GM12878 (cell line): ENCODE data around the gene ENOX2. TPM values are rescaled to one million over a fixed set of nuclear protein-coding genes. Genes with fewer than 3 reads are reported as not detected.

ENCODE experiments used
- ATAC-seq: fragments of 200-7000 bp; cut with Tn5 transposase; 3 replicates; pipeline ENCODE4 v1.9.1; 2020; ENCODE audit warnings: mild to moderate bottlenecking, moderate library complexity
- BruUV-seq: library from RNA; stranded (reverse); fragments of 400-500 nt; replicated peaks from 2 replicates; lab custom pipeline; 2021; lab: Mats Ljungman, UMichigan
- CTCF ChIA-PET: fragments of 300-600 bp; sonication (Branson Sonifier 250); formaldehyde crosslinking; extraction: SDS; loops from one replicate; lab custom pipeline; 2021; ENCODE audit warnings: inconsistent platforms; lab: Yijun Ruan, JAX
- POLR2A ChIA-PET: fragments of 350-600 bp; formaldehyde crosslinking; extraction: SDS; loops from one replicate; lab custom pipeline; 2021; ENCODE audit warnings: inconsistent platforms; lab: Charles Lee
- RAD21 ChIA-PET: fragments of 300-600 bp; sonication (Branson Sonifier 250); formaldehyde crosslinking; loops from one replicate; lab custom pipeline; 2023; ENCODE audit warnings: antibody characterized with exemption; ENCODE audit not compliant: unreplicated experiment; lab: Charles Lee
- SMC1A ChIA-PET: fragments of 300-600 bp; sonication (Branson Sonifier 250); formaldehyde crosslinking; loops from one replicate; lab custom pipeline; 2023; ENCODE audit not compliant: unreplicated experiment, uncharacterized antibody; lab: Charles Lee
- DNase-seq: peaks from one replicate; pipeline ENCODE4 v3.0.0-alpha.2; 2011; ENCODE audit warnings: low read depth, low spot score
- FAIRE-seq: peaks from 3 replicates; lab custom pipeline; 2011; peaks lifted over from hg19 to GRCh38; lab: Jason Lieb, UNC
- H2AFZ ChIP-seq: 2 replicates; pipeline ENCODE4 v1.6.0; 2011; ENCODE audit warnings: low read depth, low read length, control low read depth; ENCODE audit not compliant: control insufficient read depth
- H3K27ac ChIP-seq: 2 replicates; pipeline ENCODE4 v1.5.1; 2011; ENCODE audit warnings: control low read depth; ENCODE audit not compliant: control insufficient read depth, insufficient read depth
- H3K27me3 ChIP-seq, 2 experiments: replicated peaks in 1 of 2; 2 replicates each; pipeline versions ENCODE4 v1.6.0 to v1.6.1; 2011; ENCODE audit warnings: low read length in 1 of 2; ENCODE audit not compliant: control insufficient read depth in 2 of 2, insufficient read depth in 2 of 2
- H3K36me3 ChIP-seq, 2 experiments: 2 replicates each; pipeline ENCODE4 v1.5.1; 2011; ENCODE audit warnings: low read length in 1 of 2; ENCODE audit not compliant: control insufficient read depth in 2 of 2, insufficient read depth in 2 of 2
- H3K4me1 ChIP-seq: 2 replicates; pipeline ENCODE4 v1.6.1; 2011; ENCODE audit warnings: mild to moderate bottlenecking, low read length, moderate library complexity, mixed read lengths; ENCODE audit not compliant: control insufficient read depth, insufficient read depth
- H3K4me2 ChIP-seq: 2 replicates; pipeline ENCODE4 v1.6.0; 2011; ENCODE audit warnings: control low read depth; ENCODE audit not compliant: control insufficient read depth, insufficient read depth
- H3K4me3 ChIP-seq: fragments of 200-600 bp; sonication (generic); 2 replicates; pipeline ENCODE4 v1.5.1; 2016
- H3K79me2 ChIP-seq: 2 replicates; pipeline ENCODE4 v1.6.0; 2011; ENCODE audit warnings: low read length; ENCODE audit not compliant: control insufficient read depth, insufficient read depth
- H3K9ac ChIP-seq: 2 replicates; pipeline ENCODE4 v1.8.0; 2011; ENCODE audit warnings: low read length, control low read depth, mixed read lengths; ENCODE audit not compliant: control insufficient read depth, insufficient read depth
- H3K9me3 ChIP-seq: replicated peaks from 3 replicates; pipeline ENCODE4 v1.5.1; 2011; ENCODE audit warnings: mild to moderate bottlenecking, low read length; ENCODE audit not compliant: control insufficient read depth, insufficient read depth
- H4K20me1 ChIP-seq: 2 replicates; pipeline ENCODE4 v1.6.0; 2011; ENCODE audit not compliant: control insufficient read depth, insufficient read depth
- ASH2L ChIP-seq: fragments of 300-600, 200-600 bp; sonication (generic); IDR thresholded peaks from 2 replicates; pipeline ENCODE4 v1.6.1; 2017; ENCODE audit warnings: low read depth, mild to moderate bottlenecking, borderline replicate concordance
- MXI1 ChIP-seq: fragments of 150-350 bp; IDR thresholded peaks from 2 replicates; pipeline ENCODE4 v1.6.1; 2011; ENCODE audit warnings: low read depth, mild to moderate bottlenecking, inconsistent platforms, low read length, improper control_type of control experiment
- NRF1 ChIP-seq: conservative IDR thresholded peaks from 2 replicates; pipeline ENCODE4 v1.6.1; 2011; ENCODE audit warnings: mild to moderate bottlenecking, low read depth, low read length, improper control_type of control experiment
- RB1 ChIP-seq: fragments of 450-650 bp; formaldehyde crosslinking; IDR thresholded peaks from 2 replicates; pipeline ENCODE4 v1.6.1; 2017; ENCODE audit warnings: mild to moderate bottlenecking, borderline replicate concordance
- RFX5 ChIP-seq: IDR thresholded peaks from 2 replicates; pipeline ENCODE4 v1.6.1; 2011; ENCODE audit warnings: low read depth, low read length, improper control_type of control experiment
- WGBS: methylation state at CpG from one replicate; pipeline ENCODE4 v1.1.6; 2016; ENCODE audit warnings: low lambda C conversion rate; ENCODE audit not compliant: insufficient replicate concordance, insufficient coverage; ENCODE audit errors: missing lambda C conversion rate; 5-methylcytosine and 5-hydroxymethylcytosine counted together
- in situ Hi-C: fragments of 300-500 bp; cut with MboI; formaldehyde crosslinking; loops from 9 replicates; pipeline ENCODE4 v1.14.3; 2018; ENCODE audit warnings: mixed read lengths
- intact Hi-C: fragments of 100-400 bp; cut with micrococcal nuclease; formaldehyde crosslinking; loops from one replicate; pipeline ENCODE4 v1.14.2; 2022; ENCODE audit not compliant: unreplicated experiment
- polyA plus RNA-seq, 11 experiments: library from polyadenylated mRNA; depleted of rRNA in 4 of 11; unstranded in 6 of 11; stranded (reverse) in 5 of 11; fragments of >200 nt; fragmentation: Nextera tagmentation in 4 of 11; fragmentation: Illumina TruSeq in 1 of 11; extraction: Ambion mirVana in 4 of 11; extraction: Trizol in 1 of 11; gene quantifications; 1 replicate in 1 of 11; 2 replicates in 10 of 11; pipeline versions ENCODE4 v1.2.1 to v1.2.3, GENCODE V29; 2011 to 2016; ENCODE audit warnings: inconsistent platforms in 2 of 11, missing spikeins in 2 of 11, low read depth in 1 of 11
- total RNA-seq, 4 experiments: library from RNA; depleted of rRNA in 3 of 4; stranded (reverse); fragments of >200 nt in 3 of 4; fragmentation: Illumina TruSeq in 1 of 4; extraction: Trizol in 1 of 4; gene quantifications; 2 replicates each; pipeline versions ENCODE4 v1.2.1 to v1.2.3, GENCODE V29; 2013 to 2021
- TF ChIP-seq, protein P1 (sequence below): IDR thresholded peaks from 2 replicates; pipeline ENCODE4 v1.6.1; 2012; ENCODE audit warnings: mild to moderate bottlenecking, low read depth, low read length
- TF ChIP-seq, protein P2 (sequence below): fragments of 450-650 bp; IDR thresholded peaks from 2 replicates; pipeline ENCODE4 v1.6.1; 2017; ENCODE audit warnings: mild to moderate bottlenecking, moderate library complexity
- TF ChIP-seq, protein P3 (sequence below): fragments of 450-650 bp; formaldehyde crosslinking; IDR thresholded peaks from 2 replicates; pipeline ENCODE4 v1.4.0; 2020; ENCODE audit warnings: mild to moderate bottlenecking, moderate library complexity
- TF ChIP-seq, protein P4 (sequence below): fragments of 450-650 bp; IDR thresholded peaks from 2 replicates; pipeline ENCODE4 v1.6.1; 2014; ENCODE audit warnings: mild to moderate bottlenecking
- TF ChIP-seq, protein P5 (sequence below): IDR thresholded peaks from 2 replicates; pipeline ENCODE4 v1.6.1; 2012; ENCODE audit warnings: low read depth, low read length, improper control_type of control experiment

The ENOX2 gene
- total and polyA plus RNA-seq, 10 of the 15 experiments (the other 5 are each of a cell fraction or from before 2014, with no cell fraction given) = 3.2 to 13.0 (median 7.7) TPM

DNA sequence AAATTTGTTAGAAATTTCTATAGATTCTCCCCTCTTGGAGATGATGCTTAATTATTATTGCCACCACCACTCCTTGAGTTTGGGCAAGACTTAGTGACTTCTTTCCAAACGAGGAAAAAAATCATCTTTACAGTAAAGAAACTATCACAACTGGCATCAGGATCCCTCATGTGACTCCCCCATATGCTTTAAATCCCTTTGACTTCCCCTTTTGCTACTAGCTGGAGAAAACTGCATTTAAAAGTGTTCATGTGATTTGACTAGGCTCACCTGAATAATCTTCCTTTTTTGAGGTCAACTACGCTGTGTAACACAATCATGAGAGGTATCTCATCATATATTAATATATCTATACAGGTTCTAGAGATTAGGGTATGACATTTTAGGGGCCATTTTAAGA lies 30.3 kb upstream of the ENOX2 start:
- Histone ChIP-seq H3K9me3 (no peaks in the 10 kb centered on the region), H3K4me1 (no peaks in the 10 kb centered on the region), H3K79me2 (no peaks in the 10 kb centered on the region), H2AFZ (no peak overlapping the region), H4K20me1 (no peaks in the 10 kb centered on the region), H3K27ac (no peak overlapping the region), H3K4me2 (no peak overlapping the region), H3K4me3 (no peak overlapping the region), H3K27me3 (no peaks in the 10 kb centered on the region), H3K9ac (no peak overlapping the region), H3K36me3 (no peaks in the 10 kb centered on the region)
- ChIA-PET CTCF (no interaction called here), POLR2A (no interaction called here), RAD21 (no interaction called here), SMC1A (no interaction called here)
- WGBS = 48% methylated on average over 2 of the region's 2 CpGs
- intact Hi-C loops = no loop called here
- FAIRE-seq (no peak), ATAC-seq (no peak), DNase-seq (no peak)
- in situ Hi-C loops = no loop called here
- BruUV-seq = no TSS peak
- TF ChIP-seq ASH2L = no peak
- TF ChIP-seq, protein P1, sequence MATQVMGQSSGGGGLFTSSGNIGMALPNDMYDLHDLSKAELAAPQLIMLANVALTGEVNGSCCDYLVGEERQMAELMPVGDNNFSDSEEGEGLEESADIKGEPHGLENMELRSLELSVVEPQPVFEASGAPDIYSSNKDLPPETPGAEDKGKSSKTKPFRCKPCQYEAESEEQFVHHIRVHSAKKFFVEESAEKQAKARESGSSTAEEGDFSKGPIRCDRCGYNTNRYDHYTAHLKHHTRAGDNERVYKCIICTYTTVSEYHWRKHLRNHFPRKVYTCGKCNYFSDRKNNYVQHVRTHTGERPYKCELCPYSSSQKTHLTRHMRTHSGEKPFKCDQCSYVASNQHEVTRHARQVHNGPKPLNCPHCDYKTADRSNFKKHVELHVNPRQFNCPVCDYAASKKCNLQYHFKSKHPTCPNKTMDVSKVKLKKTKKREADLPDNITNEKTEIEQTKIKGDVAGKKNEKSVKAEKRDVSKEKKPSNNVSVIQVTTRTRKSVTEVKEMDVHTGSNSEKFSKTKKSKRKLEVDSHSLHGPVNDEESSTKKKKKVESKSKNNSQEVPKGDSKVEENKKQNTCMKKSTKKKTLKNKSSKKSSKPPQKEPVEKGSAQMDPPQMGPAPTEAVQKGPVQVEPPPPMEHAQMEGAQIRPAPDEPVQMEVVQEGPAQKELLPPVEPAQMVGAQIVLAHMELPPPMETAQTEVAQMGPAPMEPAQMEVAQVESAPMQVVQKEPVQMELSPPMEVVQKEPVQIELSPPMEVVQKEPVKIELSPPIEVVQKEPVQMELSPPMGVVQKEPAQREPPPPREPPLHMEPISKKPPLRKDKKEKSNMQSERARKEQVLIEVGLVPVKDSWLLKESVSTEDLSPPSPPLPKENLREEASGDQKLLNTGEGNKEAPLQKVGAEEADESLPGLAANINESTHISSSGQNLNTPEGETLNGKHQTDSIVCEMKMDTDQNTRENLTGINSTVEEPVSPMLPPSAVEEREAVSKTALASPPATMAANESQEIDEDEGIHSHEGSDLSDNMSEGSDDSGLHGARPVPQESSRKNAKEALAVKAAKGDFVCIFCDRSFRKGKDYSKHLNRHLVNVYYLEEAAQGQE = no peak
- no peak for TF ChIP-seq MXI1
- no peak for TF ChIP-seq RB1
- TF ChIP-seq, protein P2, sequence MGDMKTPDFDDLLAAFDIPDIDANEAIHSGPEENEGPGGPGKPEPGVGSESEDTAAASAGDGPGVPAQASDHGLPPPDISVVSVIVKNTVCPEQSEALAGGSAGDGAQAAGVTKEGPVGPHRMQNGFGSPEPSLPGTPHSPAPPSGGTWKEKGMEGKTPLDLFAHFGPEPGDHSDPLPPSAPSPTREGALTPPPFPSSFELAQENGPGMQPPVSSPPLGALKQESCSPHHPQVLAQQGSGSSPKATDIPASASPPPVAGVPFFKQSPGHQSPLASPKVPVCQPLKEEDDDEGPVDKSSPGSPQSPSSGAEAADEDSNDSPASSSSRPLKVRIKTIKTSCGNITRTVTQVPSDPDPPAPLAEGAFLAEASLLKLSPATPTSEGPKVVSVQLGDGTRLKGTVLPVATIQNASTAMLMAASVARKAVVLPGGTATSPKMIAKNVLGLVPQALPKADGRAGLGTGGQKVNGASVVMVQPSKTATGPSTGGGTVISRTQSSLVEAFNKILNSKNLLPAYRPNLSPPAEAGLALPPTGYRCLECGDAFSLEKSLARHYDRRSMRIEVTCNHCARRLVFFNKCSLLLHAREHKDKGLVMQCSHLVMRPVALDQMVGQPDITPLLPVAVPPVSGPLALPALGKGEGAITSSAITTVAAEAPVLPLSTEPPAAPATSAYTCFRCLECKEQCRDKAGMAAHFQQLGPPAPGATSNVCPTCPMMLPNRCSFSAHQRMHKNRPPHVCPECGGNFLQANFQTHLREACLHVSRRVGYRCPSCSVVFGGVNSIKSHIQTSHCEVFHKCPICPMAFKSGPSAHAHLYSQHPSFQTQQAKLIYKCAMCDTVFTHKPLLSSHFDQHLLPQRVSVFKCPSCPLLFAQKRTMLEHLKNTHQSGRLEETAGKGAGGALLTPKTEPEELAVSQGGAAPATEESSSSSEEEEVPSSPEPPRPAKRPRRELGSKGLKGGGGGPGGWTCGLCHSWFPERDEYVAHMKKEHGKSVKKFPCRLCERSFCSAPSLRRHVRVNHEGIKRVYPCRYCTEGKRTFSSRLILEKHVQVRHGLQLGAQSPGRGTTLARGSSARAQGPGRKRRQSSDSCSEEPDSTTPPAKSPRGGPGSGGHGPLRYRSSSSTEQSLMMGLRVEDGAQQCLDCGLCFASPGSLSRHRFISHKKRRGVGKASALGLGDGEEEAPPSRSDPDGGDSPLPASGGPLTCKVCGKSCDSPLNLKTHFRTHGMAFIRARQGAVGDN = no peak
- TF ChIP-seq, protein P3, sequence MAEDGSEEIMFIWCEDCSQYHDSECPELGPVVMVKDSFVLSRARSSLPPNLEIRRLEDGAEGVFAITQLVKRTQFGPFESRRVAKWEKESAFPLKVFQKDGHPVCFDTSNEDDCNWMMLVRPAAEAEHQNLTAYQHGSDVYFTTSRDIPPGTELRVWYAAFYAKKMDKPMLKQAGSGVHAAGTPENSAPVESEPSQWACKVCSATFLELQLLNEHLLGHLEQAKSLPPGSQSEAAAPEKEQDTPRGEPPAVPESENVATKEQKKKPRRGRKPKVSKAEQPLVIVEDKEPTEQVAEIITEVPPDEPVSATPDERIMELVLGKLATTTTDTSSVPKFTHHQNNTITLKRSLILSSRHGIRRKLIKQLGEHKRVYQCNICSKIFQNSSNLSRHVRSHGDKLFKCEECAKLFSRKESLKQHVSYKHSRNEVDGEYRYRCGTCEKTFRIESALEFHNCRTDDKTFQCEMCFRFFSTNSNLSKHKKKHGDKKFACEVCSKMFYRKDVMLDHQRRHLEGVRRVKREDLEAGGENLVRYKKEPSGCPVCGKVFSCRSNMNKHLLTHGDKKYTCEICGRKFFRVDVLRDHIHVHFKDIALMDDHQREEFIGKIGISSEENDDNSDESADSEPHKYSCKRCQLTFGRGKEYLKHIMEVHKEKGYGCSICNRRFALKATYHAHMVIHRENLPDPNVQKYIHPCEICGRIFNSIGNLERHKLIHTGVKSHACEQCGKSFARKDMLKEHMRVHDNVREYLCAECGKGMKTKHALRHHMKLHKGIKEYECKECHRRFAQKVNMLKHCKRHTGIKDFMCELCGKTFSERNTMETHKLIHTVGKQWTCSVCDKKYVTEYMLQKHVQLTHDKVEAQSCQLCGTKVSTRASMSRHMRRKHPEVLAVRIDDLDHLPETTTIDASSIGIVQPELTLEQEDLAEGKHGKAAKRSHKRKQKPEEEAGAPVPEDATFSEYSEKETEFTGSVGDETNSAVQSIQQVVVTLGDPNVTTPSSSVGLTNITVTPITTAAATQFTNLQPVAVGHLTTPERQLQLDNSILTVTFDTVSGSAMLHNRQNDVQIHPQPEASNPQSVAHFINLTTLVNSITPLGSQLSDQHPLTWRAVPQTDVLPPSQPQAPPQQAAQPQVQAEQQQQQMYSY (CRISPR knock-in tag) = no peak
- no peak for TF ChIP-seq RFX5
- no peak for TF ChIP-seq NRF1
- TF ChIP-seq, protein P4, sequence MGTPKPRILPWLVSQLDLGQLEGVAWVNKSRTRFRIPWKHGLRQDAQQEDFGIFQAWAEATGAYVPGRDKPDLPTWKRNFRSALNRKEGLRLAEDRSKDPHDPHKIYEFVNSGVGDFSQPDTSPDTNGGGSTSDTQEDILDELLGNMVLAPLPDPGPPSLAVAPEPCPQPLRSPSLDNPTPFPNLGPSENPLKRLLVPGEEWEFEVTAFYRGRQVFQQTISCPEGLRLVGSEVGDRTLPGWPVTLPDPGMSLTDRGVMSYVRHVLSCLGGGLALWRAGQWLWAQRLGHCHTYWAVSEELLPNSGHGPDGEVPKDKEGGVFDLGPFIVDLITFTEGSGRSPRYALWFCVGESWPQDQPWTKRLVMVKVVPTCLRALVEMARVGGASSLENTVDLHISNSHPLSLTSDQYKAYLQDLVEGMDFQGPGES = no peak
- TF ChIP-seq, protein P5, sequence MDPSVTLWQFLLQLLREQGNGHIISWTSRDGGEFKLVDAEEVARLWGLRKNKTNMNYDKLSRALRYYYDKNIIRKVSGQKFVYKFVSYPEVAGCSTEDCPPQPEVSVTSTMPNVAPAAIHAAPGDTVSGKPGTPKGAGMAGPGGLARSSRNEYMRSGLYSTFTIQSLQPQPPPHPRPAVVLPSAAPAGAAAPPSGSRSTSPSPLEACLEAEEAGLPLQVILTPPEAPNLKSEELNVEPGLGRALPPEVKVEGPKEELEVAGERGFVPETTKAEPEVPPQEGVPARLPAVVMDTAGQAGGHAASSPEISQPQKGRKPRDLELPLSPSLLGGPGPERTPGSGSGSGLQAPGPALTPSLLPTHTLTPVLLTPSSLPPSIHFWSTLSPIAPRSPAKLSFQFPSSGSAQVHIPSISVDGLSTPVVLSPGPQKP = no peak
